Measurements from ENCODE around the gene SELENOK. TPM values are rescaled to one million over a fixed set of nuclear protein-coding genes. Genes with fewer than 3 reads are reported as not detected.
"Not testable (repeated sequence)": the region's sequence is repeated elsewhere in the genome, so short reads cannot be mapped to it uniquely, and the experiment has no call there.

The SELENOK gene
- total RNA-seq, 1 donor from 2014 or later, result 18.7 TPM

DNA sequence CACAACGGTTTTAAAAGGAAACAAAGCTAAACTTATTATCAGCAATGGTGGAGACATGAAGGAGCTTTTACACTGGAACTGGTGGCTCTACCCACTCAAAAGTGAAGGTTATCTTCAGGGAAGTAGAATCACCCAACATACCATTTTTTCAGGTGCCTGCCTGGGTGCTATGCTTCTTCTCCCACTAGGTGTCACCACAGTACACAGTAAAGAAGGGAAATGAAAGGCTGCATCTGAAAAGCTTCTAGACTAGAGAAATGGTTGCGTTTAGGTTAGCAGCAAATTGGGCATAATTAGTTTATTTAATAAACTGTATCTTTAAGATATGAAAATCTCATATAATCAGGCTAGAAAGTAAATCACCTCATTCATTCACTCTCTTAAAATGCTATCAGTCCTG is 47.0 kb upstream of the SELENOK start:
- Histone ChIP-seq H3K27me3 (no peaks in the 10 kb centered on the region), H3K36me3 (no peaks in the 10 kb centered on the region), H3K27ac (no peak overlapping the region), H3K4me1 (no peaks in the 10 kb centered on the region), H3K4me3 (no peak overlapping the region), H3K9me3 (peaks cover 0 to 10% of the 10 kb centered on the region in 2 donors)
- TF ChIP-seq, protein P1, sequence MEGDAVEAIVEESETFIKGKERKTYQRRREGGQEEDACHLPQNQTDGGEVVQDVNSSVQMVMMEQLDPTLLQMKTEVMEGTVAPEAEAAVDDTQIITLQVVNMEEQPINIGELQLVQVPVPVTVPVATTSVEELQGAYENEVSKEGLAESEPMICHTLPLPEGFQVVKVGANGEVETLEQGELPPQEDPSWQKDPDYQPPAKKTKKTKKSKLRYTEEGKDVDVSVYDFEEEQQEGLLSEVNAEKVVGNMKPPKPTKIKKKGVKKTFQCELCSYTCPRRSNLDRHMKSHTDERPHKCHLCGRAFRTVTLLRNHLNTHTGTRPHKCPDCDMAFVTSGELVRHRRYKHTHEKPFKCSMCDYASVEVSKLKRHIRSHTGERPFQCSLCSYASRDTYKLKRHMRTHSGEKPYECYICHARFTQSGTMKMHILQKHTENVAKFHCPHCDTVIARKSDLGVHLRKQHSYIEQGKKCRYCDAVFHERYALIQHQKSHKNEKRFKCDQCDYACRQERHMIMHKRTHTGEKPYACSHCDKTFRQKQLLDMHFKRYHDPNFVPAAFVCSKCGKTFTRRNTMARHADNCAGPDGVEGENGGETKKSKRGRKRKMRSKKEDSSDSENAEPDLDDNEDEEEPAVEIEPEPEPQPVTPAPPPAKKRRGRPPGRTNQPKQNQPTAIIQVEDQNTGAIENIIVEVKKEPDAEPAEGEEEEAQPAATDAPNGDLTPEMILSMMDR (IDR thresholded peaks at IDR 0.05), result peak; percentile 22 to 65 (median 51)
- DNase-seq (ENCODE audit: low spot score in 2 of 2), result no peak
- intact Hi-C loops (cut with DNase I), result no loop called here

DNA sequence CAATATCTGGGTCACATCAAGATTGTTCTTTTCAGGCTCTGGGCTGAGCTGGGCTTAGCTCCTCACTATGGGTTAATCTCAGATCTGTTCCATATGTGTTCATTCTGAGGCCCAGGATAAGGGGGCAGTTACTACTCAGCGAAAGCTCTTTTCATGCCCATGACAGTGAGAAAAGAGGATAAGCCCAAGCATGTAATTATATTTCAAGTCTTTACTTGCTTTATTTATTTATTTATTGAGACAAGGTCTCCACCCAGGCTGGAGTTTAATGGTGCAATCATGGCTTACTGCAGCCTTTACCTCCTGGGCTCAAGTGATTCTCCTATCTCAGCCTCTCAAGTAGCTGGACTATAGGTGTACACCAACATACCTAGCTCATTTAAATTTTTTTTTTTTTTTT is 44.7 kb upstream of the SELENOK start:
- Histone ChIP-seq H3K4me3 (no peak overlapping the region), H3K9me3 (peaks cover 0 to 10% of the 10 kb centered on the region in 2 donors), H3K36me3 (no peaks in the 10 kb centered on the region), H3K27ac (no peak overlapping the region), H3K4me1 (no peaks in the 10 kb centered on the region), H3K27me3 (no peaks in the 10 kb centered on the region)
- DNase-seq (ENCODE audit: low spot score in 2 of 2), result no peak
- intact Hi-C loops (cut with DNase I), result no loop called here
- TF ChIP-seq, protein P1 (IDR thresholded peaks at IDR 0.05), result no peak

DNA sequence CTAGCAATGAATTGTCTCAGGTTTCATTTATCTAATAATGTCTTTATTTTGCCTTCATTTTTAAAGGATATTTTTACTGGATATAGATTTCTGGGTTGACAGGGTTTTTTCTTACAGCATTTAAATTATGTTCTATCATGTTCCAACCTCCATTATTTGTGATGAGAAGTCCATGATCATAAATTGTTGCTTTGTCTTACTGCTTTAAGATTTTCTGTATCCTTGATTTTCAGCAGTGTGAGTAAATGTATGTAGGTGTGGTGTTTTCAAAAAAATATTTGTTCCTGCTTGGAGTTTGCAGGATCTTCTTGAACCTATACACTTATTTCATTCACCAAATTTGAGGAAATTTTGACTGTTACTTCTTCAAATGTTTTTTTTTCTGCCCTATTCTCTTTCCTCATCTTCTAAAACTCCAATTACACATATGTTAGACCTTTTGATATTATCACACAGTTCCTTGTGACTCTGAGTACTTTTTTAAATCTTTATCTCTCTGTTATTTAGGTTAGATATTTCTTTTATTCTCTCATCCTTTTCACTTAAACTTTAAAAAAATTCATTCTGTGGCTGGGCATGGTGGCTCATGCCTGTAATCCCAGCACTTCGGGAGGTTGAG is 43.7 kb upstream of the SELENOK start:
- H3K27ac ChIP-seq, result no peak overlapping the region
- no peak overlapping the region for H3K4me3 ChIP-seq
- intact Hi-C loops (cut with DNase I), result no loop called here
- H3K27me3 ChIP-seq, result no peaks in the 10 kb centered on the region
- H3K9me3 ChIP-seq, result peaks cover 0 to 10% of the 10 kb centered on the region in 2 donors
- TF ChIP-seq, protein P1 (IDR thresholded peaks at IDR 0.05), result no peak
- H3K4me1 ChIP-seq, result no peaks in the 10 kb centered on the region
- DNase-seq (ENCODE audit: low spot score in 2 of 2), result no peak
- H3K36me3 ChIP-seq, result no peaks in the 10 kb centered on the region

DNA sequence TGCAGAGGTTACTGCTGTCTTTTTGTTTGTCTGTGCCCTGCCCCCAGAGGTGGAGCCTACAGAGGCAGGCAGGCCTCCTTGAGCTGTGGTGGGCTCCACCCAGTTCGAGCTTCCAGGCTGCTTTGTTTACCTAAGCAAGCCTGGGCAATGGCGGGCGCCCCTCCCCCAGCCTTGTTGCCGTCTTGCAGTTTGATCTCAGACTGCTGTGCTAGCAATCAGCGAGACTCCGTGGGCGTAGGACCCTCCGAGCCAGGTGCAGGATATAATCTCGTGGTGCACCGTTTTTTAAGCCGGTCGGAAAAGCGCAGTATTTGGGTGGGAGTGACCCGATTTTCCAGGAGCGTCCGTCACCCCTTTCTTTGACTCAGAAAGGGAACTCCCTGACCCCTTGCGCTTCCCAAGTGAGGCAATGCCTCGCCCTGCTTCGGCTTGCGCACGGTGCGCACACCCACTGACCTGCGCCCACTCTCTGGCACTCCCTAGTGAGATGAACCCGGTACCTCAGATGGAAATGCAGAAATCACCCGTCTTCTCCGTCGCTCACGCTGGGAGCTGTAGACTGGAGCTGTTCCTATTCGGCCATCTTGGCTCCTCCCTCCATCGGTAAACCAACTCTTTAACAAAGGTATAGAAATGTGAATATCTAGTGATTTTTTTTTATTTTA is 35.7 kb upstream of the SELENOK start:
- intact Hi-C loops (cut with DNase I); H3K27me3 ChIP-seq; H3K4me3 ChIP-seq; H3K27ac ChIP-seq; H3K4me1 ChIP-seq; H3K9me3 ChIP-seq; DNase-seq (ENCODE audit: low spot score in 2 of 2); H3K36me3 ChIP-seq: not testable (repeated sequence)

DNA sequence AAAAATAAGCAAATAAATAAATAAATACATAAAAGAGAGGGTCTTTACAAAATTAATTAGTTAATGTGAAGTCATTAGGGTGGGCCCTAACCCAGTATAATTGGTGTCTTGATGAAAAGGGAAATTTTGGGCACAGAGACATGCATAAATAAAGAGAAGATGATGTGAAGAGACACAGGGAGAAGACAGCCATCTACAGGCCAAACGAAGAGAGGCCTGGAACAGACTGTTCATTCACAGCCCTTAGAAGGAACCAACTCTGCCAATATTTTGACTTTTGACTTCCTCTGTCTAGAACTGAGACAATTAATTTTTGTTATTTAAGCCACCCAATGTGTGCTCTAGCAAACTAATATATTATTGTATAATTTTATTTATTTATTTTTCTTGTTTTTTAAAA is 29.6 kb upstream of the SELENOK start:
- TF ChIP-seq, protein P1 (IDR thresholded peaks at IDR 0.05), result no peak
- Histone ChIP-seq H3K4me3 (no peak overlapping the region), H3K27me3 (no peaks in the 10 kb centered on the region), H3K4me1 (no peaks in the 10 kb centered on the region), H3K36me3 (no peaks in the 10 kb centered on the region), H3K27ac (no peak overlapping the region), H3K9me3 (no peaks in the 10 kb centered on the region)
- no peak for DNase-seq (ENCODE audit: low spot score in 2 of 2)
- intact Hi-C loops (cut with DNase I), result no loop called here

DNA sequence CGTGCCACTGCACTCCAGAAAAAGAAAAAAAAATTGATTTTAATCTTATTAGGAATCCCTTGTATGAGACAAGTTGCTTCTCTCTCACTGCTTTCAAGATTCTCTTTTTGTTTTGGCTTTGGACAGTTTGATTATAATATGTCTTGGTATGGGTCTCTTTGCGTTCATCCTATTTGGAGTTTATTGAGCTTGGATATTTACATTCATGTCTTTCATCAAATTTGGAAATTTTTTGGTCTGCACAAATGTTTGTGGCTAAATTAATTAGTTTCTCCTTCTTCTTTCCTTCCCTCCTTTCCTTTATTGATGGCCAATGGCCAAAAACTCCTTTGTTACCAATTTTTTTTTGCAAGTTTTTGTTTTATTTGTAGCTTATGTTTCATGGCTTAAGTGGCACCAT is 28.1 kb upstream of the SELENOK start:
- DNase-seq (ENCODE audit: low spot score in 2 of 2), result no peak
- intact Hi-C loops (cut with DNase I), result no loop called here
- H3K4me3 ChIP-seq, result no peak overlapping the region
- H3K36me3 ChIP-seq, result no peaks in the 10 kb centered on the region
- H3K27ac ChIP-seq, result no peak overlapping the region
- H3K4me1 ChIP-seq, result no peaks in the 10 kb centered on the region
- no peaks in the 10 kb centered on the region for H3K27me3 ChIP-seq
- H3K9me3 ChIP-seq, result no peaks in the 10 kb centered on the region
- TF ChIP-seq, protein P1 (IDR thresholded peaks at IDR 0.05), result no peak
